Calu3 (cell line): Measurements from ENCODE around the gene APPBP2. TPM values are rescaled to one million over a fixed set of nuclear protein-coding genes. Genes with fewer than 3 reads are reported as not detected.

Experiments
- BruUV-seq: library from RNA; stranded (reverse); fragments of 400-500 nt; replicated peaks from 2 replicates; lab custom pipeline; 2021; lab: Mats Ljungman, UMichigan
- CTCF ChIA-PET: fragments of 300-600 bp; sonication (Branson Sonifier 250); formaldehyde crosslinking; loops from one replicate; lab custom pipeline; 2022; ENCODE audit warnings: antibody characterized with exemption; lab: Charles Lee
- DNase-seq: peaks from one replicate; pipeline ENCODE4 v3.0.0; 2022
- H3K27ac Mint-ChIP-seq: one replicate; pipeline ENCODE4 v1.8.0; 2022; ENCODE audit warnings: mixed read lengths; ENCODE audit not compliant: unreplicated experiment
- H3K27me3 Mint-ChIP-seq: one replicate; pipeline ENCODE4 v1.8.0; 2022; ENCODE audit warnings: mixed read lengths; ENCODE audit not compliant: unreplicated experiment
- H3K36me3 Mint-ChIP-seq: one replicate; pipeline ENCODE4 v1.8.0; 2022; ENCODE audit warnings: mild to moderate bottlenecking, moderate library complexity, mixed read lengths; ENCODE audit not compliant: insufficient read depth, unreplicated experiment
- H3K4me1 Mint-ChIP-seq: one replicate; pipeline ENCODE4 v1.8.0; 2022; ENCODE audit warnings: mild to moderate bottlenecking, low read depth, mixed read lengths; ENCODE audit not compliant: unreplicated experiment
- H3K4me3 Mint-ChIP-seq: one replicate; pipeline ENCODE4 v1.8.0; 2022; ENCODE audit warnings: mild to moderate bottlenecking, low read depth, moderate library complexity, mixed read lengths; ENCODE audit not compliant: unreplicated experiment
- H3K9me3 Mint-ChIP-seq: one replicate; pipeline ENCODE4 v1.8.0; 2022; ENCODE audit warnings: low read depth, mixed read lengths; ENCODE audit not compliant: unreplicated experiment
- intact Hi-C: fragments of 100-400 bp; cut with micrococcal nuclease; formaldehyde crosslinking; loops from one replicate; pipeline ENCODE4 v1.10.0; 2022; ENCODE audit not compliant: unreplicated experiment
- total RNA-seq: library from RNA; stranded (reverse); gene quantifications from 2 replicates; pipeline ENCODE4 v1.2.3, GENCODE V29; 2022
- TF ChIP-seq, protein P1 (sequence below): fragments of 200-600 bp; IDR thresholded peaks from one replicate; pipeline ENCODE4 v1.8.0; 2022; ENCODE audit warnings: antibody characterized with exemption; ENCODE audit not compliant: unreplicated experiment

Gene APPBP2
- total RNA-seq, 1 experiment from 2014 or later = 24.3 TPM

DNA sequence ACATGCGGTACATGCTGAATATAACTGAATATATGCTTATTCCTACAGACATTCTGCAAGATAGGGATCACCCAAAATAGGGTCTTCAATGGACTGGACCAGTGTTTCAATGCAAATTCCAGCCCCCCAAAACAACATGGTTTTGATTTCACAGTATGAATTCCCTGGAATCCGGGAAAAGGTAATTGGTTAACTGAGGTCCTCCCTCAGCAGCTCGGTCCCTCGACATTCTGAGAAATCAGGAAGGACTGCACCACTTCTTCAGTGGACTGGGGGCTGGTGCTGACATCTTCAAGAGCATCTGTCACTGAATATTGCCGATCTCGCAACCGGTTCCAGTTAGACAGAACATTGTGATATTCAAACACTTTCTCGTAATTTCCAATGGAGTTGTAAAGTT, 78.7 kb downstream of the APPBP2 start:
- DNase-seq = no peak
- TF ChIP-seq, protein P1, sequence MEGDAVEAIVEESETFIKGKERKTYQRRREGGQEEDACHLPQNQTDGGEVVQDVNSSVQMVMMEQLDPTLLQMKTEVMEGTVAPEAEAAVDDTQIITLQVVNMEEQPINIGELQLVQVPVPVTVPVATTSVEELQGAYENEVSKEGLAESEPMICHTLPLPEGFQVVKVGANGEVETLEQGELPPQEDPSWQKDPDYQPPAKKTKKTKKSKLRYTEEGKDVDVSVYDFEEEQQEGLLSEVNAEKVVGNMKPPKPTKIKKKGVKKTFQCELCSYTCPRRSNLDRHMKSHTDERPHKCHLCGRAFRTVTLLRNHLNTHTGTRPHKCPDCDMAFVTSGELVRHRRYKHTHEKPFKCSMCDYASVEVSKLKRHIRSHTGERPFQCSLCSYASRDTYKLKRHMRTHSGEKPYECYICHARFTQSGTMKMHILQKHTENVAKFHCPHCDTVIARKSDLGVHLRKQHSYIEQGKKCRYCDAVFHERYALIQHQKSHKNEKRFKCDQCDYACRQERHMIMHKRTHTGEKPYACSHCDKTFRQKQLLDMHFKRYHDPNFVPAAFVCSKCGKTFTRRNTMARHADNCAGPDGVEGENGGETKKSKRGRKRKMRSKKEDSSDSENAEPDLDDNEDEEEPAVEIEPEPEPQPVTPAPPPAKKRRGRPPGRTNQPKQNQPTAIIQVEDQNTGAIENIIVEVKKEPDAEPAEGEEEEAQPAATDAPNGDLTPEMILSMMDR = no peak
- no TSS peak for BruUV-seq
- H3K4me3 Mint-ChIP-seq = no peak overlapping the region
- intact Hi-C loops = no loop called here
- peaks cover 5% of the 10 kb centered on the region for H3K36me3 Mint-ChIP-seq
- H3K4me1 Mint-ChIP-seq = no peaks in the 10 kb centered on the region
- no peaks in the 10 kb centered on the region for H3K9me3 Mint-ChIP-seq
- no peak overlapping the region for H3K27ac Mint-ChIP-seq
- CTCF ChIA-PET = no interaction called here
- H3K27me3 Mint-ChIP-seq = no peaks in the 10 kb centered on the region

DNA sequence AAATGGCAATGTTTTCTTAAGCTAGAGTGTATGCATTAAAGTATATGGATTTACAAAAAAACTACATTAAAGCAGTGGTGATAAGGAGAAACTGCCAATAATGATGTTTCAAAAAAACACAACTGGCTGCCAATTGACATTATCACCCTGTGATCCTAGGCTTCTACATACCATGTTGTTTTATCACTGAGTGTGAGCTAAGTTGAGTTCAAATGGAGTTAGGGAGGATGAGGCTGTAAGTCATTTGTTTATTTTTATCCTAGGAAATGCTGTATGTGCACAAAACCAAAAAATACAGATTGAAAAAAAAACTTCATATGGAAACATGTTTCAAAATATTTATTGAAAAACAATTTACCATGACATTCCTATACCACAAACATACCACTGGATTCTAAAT, 80.9 kb downstream of the APPBP2 start:
- Mint-ChIP-seq H3K27me3 (no peaks in the 10 kb centered on the region), H3K4me1 (no peaks in the 10 kb centered on the region), H3K9me3 (no peaks in the 10 kb centered on the region), H3K4me3 (no peak overlapping the region), H3K27ac (no peak overlapping the region), H3K36me3 (no peaks in the 10 kb centered on the region)
- CTCF ChIA-PET = no interaction called here
- no peak for DNase-seq
- BruUV-seq = no TSS peak
- TF ChIP-seq, protein P1 = no peak
- intact Hi-C loops = no loop called here

DNA sequence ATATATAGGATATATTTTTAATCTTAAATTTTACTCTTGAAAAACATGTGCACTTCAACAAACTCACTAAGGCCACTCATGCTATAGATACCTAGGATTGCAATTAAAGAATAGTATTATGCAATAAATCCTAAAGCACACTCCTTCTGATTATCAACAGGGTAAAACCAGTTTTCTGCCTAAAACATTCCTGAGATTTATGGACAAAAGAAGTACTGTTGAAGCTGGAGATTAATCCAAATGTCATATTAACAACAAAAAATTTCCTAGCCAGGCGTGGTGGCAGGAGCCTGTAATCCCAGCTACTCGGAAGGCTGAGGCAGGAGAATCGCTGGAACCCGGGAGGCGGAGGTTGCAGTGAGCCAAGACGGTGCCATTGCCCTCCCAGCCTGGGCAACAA, 82.3 kb downstream of the APPBP2 start:
- H3K27me3 Mint-ChIP-seq = no peaks in the 10 kb centered on the region
- no peak overlapping the region for H3K27ac Mint-ChIP-seq
- no peaks in the 10 kb centered on the region for H3K36me3 Mint-ChIP-seq
- TF ChIP-seq, protein P1 = no peak
- no peaks in the 10 kb centered on the region for H3K4me1 Mint-ChIP-seq
- no peaks in the 10 kb centered on the region for H3K9me3 Mint-ChIP-seq
- no TSS peak for BruUV-seq
- CTCF ChIA-PET = interaction anchor here (0.6 kb wide), 1 partner anchor 14 kb away, joined by 3 read pairs; no protein-coding TSS in a partner anchor
- intact Hi-C loops = no loop called here
- DNase-seq = no peak
- H3K4me3 Mint-ChIP-seq = no peak overlapping the region

DNA sequence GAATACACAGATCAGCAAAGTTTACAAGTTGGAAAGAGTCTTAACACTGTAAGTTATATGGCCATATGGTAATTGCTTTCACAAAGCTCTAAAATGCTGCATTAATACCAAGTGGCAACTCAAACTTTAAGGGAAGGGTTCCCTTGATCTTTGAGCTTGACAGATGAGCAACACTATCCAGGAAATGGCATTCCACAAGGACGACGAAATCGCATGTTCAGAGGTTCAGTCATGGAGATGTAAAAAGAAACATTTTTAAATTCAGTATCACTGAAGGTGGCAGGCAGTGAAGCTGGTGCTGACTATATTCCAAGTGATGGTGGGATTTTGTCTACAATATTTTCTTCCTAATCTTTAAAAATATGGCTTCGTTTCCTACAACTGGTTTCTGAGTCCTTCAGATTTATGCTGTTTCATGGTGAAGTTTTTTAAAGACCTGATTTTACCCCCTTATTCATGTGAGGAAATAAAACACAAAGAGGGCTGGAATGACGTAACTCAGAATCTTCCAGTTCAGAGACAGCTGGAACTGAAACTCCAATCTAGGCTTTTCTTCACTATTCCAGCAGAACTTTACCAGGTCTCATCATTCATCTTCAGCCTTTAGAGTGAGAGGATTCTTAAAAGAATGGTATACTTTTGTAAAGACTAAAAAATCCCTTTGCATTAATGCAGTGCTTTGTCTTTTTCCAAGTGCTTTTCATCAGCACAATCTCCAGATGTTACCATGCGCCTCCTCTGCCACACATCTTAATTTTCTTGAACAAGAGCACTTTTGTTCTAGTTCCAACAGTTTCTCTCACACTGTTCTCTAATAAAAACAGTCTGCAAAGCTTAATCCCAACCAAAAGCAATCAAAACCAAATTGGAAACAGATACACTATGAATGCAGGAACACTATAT, 83.5 kb downstream of the APPBP2 start:
- Mint-ChIP-seq H3K27me3 (no peaks in the 10 kb centered on the region), H3K27ac (no peak overlapping the region), H3K4me3 (no peak overlapping the region), H3K9me3 (no peaks in the 10 kb centered on the region), H3K4me1 (no peaks in the 10 kb centered on the region), H3K36me3 (no peaks in the 10 kb centered on the region)
- intact Hi-C loops = no loop called here
- no TSS peak for BruUV-seq
- no peak for DNase-seq
- TF ChIP-seq, protein P1 = no peak
- CTCF ChIA-PET = no interaction called here
